Renal pelvis (tissue), 4 donors: ENCODE data around the gene PSAP. TPM values are rescaled to one million over a fixed set of nuclear protein-coding genes. Genes with fewer than 3 reads are reported as not detected.

Source experiments
- DNase-seq: peaks from one replicate; pipeline ENCODE4 v3.0.0-alpha.2; 2013
- polyA plus RNA-seq, 3 donors: library from polyadenylated mRNA; unstranded; fragments of 120-200 nt; gene quantifications; one replicate each; pipeline ENCODE4 v1.2.1, GENCODE V29; 2013; ENCODE audit not compliant: insufficient read length in 3 of 3

Gene PSAP
- polyA plus RNA-seq, 3 donors: 787 to 897 (median 858) TPM

- DNase-seq: no peak
Observed at GRCh38 chr10:71790749-71791440, 60.2 kb downstream of the PSAP start.

GRCh38 chr10:71789871-71790270, 61.2 kb downstream of the PSAP start:
- no peak for DNase-seq

GRCh38 chr10:71788954-71789353, 62.1 kb downstream of the PSAP start:
- DNase-seq: no peak

DNA sequence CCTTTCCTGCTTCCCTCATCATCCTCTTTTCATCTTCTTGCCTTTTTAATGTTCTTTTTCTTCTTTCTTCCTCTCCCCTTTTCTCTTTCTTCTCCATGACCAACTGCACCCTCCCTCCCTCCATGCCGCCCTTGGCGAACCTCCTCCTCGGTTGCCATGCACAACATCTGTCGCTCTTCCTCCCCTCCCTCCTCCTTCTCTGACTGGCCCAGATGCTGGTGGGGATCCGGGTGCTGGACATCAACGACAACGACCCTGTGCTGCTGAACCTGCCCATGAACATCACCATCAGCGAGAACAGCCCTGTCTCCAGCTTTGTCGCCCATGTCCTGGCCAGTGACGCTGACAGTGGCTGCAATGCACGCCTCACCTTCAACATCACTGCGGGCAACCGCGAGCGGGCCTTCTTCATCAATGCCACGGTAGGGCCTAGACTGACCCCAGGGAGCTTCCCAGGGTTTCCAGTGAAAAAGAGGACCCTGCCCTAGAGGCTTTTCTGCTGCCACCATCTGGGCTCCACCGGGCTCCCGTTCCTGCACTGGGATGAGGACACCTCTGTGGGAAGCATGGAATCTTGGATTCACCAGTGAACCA, 66.3 kb downstream of the PSAP start:
- DNase-seq: no peak

- DNase-seq: no peak
Observed at GRCh38 chr10:71783917-71784678, 67.0 kb downstream of the PSAP start.

DNA sequence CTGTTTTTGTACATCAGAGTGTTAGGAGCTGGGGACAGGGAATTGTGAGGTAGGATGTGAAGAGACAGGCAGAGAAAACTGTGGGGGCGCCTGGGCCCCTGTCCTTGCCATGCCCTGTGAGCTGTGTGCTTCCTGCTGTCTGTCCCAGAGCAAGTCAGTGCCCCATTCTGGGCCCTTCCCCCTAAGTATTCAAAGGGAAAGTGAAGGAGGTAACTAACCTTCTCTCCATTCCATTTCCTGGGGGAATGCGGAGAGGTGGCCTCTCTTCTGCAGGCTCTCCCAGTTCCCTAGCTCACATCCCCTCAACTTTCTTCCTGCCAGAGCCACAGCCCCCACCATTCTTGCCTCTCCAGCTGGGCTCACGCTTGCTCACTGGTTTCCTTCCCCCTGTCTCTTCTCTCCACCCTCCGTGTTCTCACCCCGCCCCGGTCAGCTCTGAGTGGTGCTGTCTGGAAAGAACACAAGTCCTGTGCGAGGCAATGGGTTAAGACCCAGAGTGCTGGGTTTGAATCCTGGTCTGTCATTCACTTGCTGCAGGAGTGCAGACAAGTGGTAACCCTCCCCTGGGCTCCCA, 68.0 kb downstream of the PSAP start:
- DNase-seq: no peak

- no peak for DNase-seq
Observed at GRCh38 chr10:71782221-71782916, 68.7 kb downstream of the PSAP start.

DNA sequence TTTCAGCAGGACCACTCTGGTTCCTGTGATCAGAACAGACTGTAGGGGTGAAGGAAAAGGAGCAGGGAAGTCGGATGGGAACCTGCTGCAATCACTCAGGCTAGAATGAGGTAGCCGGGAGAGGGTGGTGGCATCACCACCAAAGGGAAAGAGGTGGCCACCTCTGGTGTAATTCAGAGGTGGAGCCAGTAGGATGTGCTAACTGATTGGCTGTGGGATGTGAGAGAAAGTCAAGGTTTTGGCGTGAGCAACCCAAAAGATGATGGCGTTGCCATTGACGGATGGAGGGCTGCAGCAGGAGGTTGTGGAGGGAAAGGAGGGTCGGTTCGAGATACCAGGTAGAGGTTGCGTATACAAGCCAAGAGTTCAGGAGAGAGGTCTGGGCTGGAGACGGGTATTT, 70.3 kb downstream of the PSAP start:
- no peak for DNase-seq

DNA sequence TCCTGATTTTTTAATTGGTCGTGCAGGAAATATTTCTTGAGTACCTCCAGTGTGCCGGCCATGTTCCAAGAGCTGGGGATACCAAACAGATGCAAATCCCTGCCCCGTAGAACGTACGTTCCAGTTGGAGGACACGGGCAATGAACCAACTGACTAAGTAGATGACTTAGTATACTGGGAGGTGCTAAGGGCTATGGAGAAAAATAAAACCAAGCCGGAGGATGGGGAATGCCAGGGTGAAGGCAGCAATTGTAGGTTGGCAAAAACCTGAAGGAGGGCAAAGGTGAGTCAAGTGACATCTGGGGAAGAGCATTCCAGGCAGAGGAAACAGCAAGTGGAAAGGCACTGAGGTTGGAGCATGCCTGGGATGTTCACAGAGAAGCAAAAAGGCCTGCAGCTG, 70.9 kb downstream of the PSAP start:
- DNase-seq: no peak

DNA sequence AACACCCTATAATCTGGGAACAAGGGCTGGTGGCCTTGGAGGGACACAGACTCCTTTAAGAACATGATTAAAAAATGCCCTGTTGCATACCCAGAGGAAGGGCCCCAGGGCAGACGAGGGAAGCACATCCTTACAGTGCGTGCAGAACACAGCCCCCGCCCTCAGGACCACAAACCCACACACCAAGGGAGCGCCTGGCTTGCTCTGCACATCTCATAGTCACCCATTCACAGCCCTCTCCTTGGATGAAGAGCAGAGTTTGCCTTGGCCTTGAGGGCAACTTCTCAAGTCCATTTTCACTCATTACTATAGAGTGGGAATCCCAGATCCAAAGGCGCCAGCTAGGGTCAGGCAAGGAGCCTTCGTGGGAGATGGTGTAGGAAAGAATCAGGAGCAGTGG, 71.4 kb downstream of the PSAP start:
- no peak for DNase-seq

DNA sequence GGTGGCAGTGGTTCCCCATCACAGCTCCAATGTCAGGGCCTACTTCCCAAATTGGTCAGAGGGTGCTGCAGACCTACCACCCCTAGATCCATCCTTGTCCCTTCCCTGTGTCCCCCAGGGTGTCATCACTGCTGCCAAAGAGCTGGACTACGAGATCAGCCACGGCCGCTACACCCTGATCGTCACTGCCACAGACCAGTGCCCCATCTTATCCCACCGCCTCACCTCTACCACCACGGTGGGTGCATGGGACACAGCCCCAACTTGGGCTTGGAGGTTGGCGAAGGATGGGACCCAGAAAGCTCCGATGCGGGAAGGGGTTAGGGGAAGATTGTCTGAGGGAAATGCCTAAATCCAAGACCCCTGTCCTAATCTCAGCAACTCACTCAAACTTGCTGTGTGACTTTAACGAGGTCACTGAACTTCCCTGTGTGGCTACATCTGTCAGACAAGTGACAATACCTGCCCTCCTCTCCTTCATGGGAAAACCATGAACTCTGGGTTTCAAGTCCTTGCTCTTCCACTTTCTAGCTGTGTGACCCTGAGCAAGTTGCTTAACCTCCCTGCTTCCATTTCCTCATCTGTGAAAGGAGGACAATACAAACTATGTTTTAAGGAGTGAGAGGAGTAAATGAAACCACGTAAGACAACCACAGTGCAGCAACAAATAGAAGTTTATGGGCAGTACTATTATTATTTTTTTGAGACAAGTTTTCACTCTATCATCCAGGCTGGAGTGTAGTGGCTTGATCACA, 72.8 kb downstream of the PSAP start:
- DNase-seq: no peak

GRCh38 chr10:71777213-71777985, 73.7 kb downstream of the PSAP start:
- DNase-seq: no peak

DNA sequence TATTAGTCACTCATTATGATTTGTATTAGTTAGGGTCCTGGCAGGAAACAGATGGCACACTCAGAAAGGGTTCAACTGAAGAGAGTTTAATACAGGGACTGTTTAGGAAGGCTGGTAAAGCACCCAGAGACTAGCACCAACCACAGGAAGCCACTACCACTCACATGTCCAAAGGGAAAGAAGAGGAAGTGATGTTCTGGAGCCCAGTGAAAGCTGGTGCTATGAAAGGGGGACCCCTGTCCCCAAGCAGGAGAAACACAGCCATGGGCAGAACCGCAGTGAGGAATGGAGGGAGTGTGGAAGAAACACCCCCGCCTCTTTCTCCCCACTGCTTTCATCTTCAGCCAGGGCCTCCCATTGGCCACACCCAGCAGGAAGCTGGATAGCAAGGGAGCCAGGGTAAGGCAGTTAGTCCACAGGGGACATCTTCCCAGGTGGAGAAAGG, 74.5 kb downstream of the PSAP start:
- no peak for DNase-seq

DNA sequence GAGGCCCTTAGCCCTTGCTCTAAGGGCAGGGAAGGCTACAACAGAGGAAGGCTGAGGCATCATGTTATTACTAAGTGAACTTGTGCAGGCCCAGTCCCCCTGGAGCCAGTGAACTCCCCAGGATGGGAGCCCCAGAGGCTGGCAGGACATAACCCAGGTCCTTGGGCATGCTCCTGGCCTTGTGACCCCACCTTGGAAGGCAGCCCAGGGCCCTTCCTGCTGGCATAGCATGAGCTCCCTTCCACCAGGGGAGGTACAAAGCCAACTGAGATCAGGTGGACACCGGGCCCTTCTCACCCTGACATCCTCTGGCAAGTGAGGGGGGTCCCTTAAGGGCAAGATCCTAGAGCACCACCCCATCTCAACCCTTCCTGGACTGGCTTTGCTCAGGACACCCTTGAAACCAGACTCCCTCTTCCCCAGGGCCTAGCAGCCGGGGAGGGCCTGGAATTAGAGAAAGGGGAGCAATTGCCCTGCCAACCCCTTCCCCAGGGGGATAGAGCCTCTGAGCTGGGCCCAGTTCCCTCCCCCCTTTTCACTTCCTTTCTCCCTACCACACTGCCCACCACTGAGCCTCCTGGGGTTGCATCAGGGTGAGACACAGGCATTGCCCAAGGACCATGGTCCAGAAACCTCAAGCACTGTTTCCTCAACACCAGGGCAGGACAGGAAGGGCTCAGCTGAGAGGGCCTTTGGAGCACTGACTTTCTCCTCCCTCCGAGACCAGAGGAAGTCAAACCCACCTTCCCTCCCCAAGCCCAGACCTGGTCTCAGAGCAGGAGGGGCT, 75.9 kb downstream of the PSAP start:
- no peak for DNase-seq

DNA sequence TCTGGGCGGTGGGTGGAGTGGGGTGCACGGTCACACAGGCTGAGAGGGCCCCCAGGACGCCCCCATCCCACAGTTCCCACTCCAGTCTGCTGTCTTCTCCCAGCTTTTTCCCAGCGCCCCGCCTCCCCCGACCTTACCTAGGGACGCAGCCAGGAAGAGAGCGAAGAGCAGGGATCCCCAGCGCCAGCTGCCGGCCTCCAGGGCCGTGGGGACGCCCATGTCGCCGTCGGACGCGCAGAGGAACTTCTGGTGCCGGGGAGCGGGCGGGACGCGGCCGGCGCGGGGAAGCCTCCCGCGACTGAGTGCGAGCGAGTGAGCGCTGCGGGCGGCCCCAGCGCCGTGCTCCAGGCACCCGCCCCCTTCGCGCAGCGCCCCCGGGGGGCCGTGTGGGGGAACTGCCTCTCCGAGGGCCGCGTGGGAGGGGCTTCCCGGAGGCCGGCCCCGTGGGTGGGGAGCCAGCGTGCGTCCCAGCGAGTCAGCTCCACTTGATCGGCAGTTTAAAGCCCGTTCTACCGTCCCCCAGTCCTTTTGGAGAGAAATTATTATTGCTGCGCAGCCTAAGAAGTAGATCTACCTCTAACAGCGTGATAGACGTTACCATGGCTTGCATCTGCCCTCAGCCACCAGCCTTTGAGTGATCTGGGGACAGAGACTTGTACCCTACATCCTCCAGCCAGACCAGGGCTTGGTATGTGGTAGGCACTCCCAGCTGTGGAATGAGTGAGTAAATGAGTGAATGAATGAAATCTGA, 77.7 kb downstream of the PSAP start, which contains the start of gene VSIR:
Gene VSIR, minus strand, starts transcription at position 300 of the 751 bp plus-strand sequence. Its CDS starts 81 bp downstream, at position 219.
- peak; percentile 71 for DNase-seq

- no peak for DNase-seq
Observed at GRCh38 chr10:71772832-71773220, 78.2 kb downstream of the PSAP start.

- no peak for DNase-seq
Observed at GRCh38 chr10:71771821-71772617, 79.0 kb downstream of the PSAP start.

DNA sequence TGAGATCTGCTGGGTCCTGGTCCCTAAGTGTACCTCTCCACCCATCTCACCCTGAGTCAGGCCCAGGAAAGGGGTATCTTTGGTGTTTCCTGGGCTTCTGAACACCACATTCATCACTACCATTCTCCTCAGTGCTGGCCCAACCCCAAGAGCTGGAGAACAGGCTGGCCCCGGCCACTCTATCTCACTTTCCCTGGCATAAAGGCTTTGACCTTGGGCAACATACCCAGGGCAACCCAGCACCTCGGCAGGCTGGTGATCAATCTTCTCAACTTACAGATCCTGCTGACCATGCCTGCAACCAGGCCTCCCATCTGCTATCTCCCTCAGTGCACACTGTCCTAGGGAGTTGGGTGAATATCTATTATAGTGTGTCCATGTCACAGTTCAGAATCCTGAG, 79.8 kb downstream of the PSAP start:
- DNase-seq: no peak
